MCF 10A (cell line): ENCODE measurements around the gene CTAGE8. TPM values are rescaled to one million over a fixed set of nuclear protein-coding genes. Genes with fewer than 3 reads are reported as not detected.
"Not testable (repeated sequence)": the region's sequence is repeated elsewhere in the genome, so short reads cannot be mapped to it uniquely, and the experiment has no call there.

Source experiments
- BruUV-seq: library from RNA; stranded (reverse); fragments of 400-500 nt; replicated peaks from 2 replicates; lab custom pipeline; 2021; lab: Mats Ljungman, UMichigan
- CTCF ChIA-PET: fragments of 300-600 bp; sonication (Branson Sonifier 250); formaldehyde crosslinking; extraction: SDS; loops from one replicate; lab custom pipeline; 2021; ENCODE audit warnings: antibody characterized with exemption, inconsistent platforms; lab: Yijun Ruan, JAX
- POLR2A ChIA-PET: fragments of 300-600, 350-650 bp; sonication (Branson Sonifier 250); formaldehyde crosslinking; extraction: SDS; loops from one replicate; lab custom pipeline; 2020; ENCODE audit warnings: antibody characterized with exemption, inconsistent platforms; lab: Yijun Ruan, JAX
- DNase-seq: peaks from one replicate; pipeline ENCODE4 v3.0.0-alpha.2; 2018; ENCODE audit not compliant: unreplicated experiment
- H3K27ac Mint-ChIP-seq: one replicate; pipeline ENCODE4 v1.8.0; 2022; ENCODE audit warnings: mild to moderate bottlenecking, low read depth, mixed read lengths; ENCODE audit not compliant: unreplicated experiment
- H3K27me3 Mint-ChIP-seq: one replicate; pipeline ENCODE4 v1.8.0; 2022; ENCODE audit warnings: mixed read lengths; ENCODE audit not compliant: insufficient read depth, unreplicated experiment
- H3K36me3 Mint-ChIP-seq: one replicate; pipeline ENCODE4 v1.8.0; 2022; ENCODE audit warnings: mild to moderate bottlenecking, moderate library complexity, mixed read lengths; ENCODE audit not compliant: insufficient read depth, unreplicated experiment
- H3K4me1 Mint-ChIP-seq: one replicate; pipeline ENCODE4 v1.8.0; 2022; ENCODE audit warnings: mixed read lengths; ENCODE audit not compliant: insufficient read depth, unreplicated experiment
- H3K4me3 Mint-ChIP-seq: one replicate; pipeline ENCODE4 v1.8.0; 2022; ENCODE audit warnings: mild to moderate bottlenecking, moderate library complexity, mixed read lengths; ENCODE audit not compliant: unreplicated experiment
- H3K9me3 Mint-ChIP-seq: one replicate; pipeline ENCODE4 v1.8.0; 2022; ENCODE audit warnings: mixed read lengths; ENCODE audit not compliant: unreplicated experiment
- intact Hi-C: fragments of 100-400 bp; cut with micrococcal nuclease; formaldehyde crosslinking; loops from 2 replicates; pipeline ENCODE4 v1.14.1; 2022
- total RNA-seq: library from RNA; stranded (reverse); gene quantifications from 2 replicates; pipeline ENCODE4 v1.2.3, GENCODE V29; 2022

CTAGE8 gene
- total RNA-seq, 1 experiment from 2014 or later = 0.96 TPM

GRCh38 chr7:144245372-144245771 is 23.7 kb downstream of the CTAGE8 start:
- H3K27me3 Mint-ChIP-seq, intact Hi-C loops, H3K27ac Mint-ChIP-seq, H3K36me3 Mint-ChIP-seq, BruUV-seq, POLR2A ChIA-PET, H3K4me1 Mint-ChIP-seq, H3K4me3 Mint-ChIP-seq, H3K9me3 Mint-ChIP-seq, CTCF ChIA-PET, DNase-seq: not testable (repeated sequence)

GRCh38 chr7:144239365-144239764 is 29.7 kb downstream of the CTAGE8 start, which contains the start of gene OR2A42:
OR2A42 (minus strand) TSS chr7:144239605; CDS start chr7:144232843, 6,762 bp downstream.
- H3K27me3 Mint-ChIP-seq, H3K36me3 Mint-ChIP-seq, BruUV-seq, H3K27ac Mint-ChIP-seq, POLR2A ChIA-PET, CTCF ChIA-PET, H3K4me3 Mint-ChIP-seq, intact Hi-C loops, DNase-seq, H3K9me3 Mint-ChIP-seq, H3K4me1 Mint-ChIP-seq: not testable (repeated sequence)

- H3K36me3 Mint-ChIP-seq = not testable (repeated sequence)
Measured at GRCh38 chr7:144238530-144239082, 30.5 kb downstream of the CTAGE8 start.

GRCh38 chr7:144233039-144233438 is 36.0 kb downstream of the CTAGE8 start:
- H3K27me3 Mint-ChIP-seq, H3K9me3 Mint-ChIP-seq, H3K4me1 Mint-ChIP-seq, POLR2A ChIA-PET, CTCF ChIA-PET, H3K36me3 Mint-ChIP-seq, H3K27ac Mint-ChIP-seq, intact Hi-C loops, DNase-seq, H3K4me3 Mint-ChIP-seq, BruUV-seq: not testable (repeated sequence)

More at GRCh38 chr7:144238530-144239082, 30.5 kb downstream of the CTAGE8 start:
- intact Hi-C loops, H3K4me1 Mint-ChIP-seq, H3K9me3 Mint-ChIP-seq, DNase-seq, H3K27me3 Mint-ChIP-seq, BruUV-seq, H3K27ac Mint-ChIP-seq, H3K4me3 Mint-ChIP-seq, CTCF ChIA-PET, POLR2A ChIA-PET: not testable (repeated sequence)

GRCh38 chr7:144231027-144231426 is 38.1 kb downstream of the CTAGE8 start:
- H3K27me3 Mint-ChIP-seq, DNase-seq, CTCF ChIA-PET, BruUV-seq, intact Hi-C loops, H3K4me1 Mint-ChIP-seq, POLR2A ChIA-PET, H3K4me3 Mint-ChIP-seq, H3K36me3 Mint-ChIP-seq, H3K9me3 Mint-ChIP-seq, H3K27ac Mint-ChIP-seq: not testable (repeated sequence)

GRCh38 chr7:144228810-144229209 is 40.3 kb downstream of the CTAGE8 start:
- POLR2A ChIA-PET, CTCF ChIA-PET: not testable (repeated sequence)

GRCh38 chr7:144226866-144227265 is 42.2 kb downstream of the CTAGE8 start:
- H3K4me3 Mint-ChIP-seq, H3K4me1 Mint-ChIP-seq, H3K9me3 Mint-ChIP-seq, BruUV-seq, CTCF ChIA-PET, DNase-seq, POLR2A ChIA-PET, H3K36me3 Mint-ChIP-seq, intact Hi-C loops, H3K27ac Mint-ChIP-seq, H3K27me3 Mint-ChIP-seq: not testable (repeated sequence)

More at GRCh38 chr7:144228810-144229209, 40.3 kb downstream of the CTAGE8 start:
- H3K27ac Mint-ChIP-seq, H3K4me1 Mint-ChIP-seq, H3K9me3 Mint-ChIP-seq, H3K27me3 Mint-ChIP-seq, intact Hi-C loops, DNase-seq, H3K36me3 Mint-ChIP-seq, BruUV-seq, H3K4me3 Mint-ChIP-seq: not testable (repeated sequence)

- BruUV-seq, intact Hi-C loops, H3K27ac Mint-ChIP-seq, CTCF ChIA-PET, H3K4me1 Mint-ChIP-seq, H3K36me3 Mint-ChIP-seq, H3K9me3 Mint-ChIP-seq, H3K27me3 Mint-ChIP-seq, POLR2A ChIA-PET, DNase-seq, H3K4me3 Mint-ChIP-seq: not testable (repeated sequence)
Measured at GRCh38 chr7:144223675-144224074, 45.4 kb downstream of the CTAGE8 start.

GRCh38 chr7:144220531-144220930 is 48.6 kb downstream of the CTAGE8 start:
- BruUV-seq, DNase-seq, H3K36me3 Mint-ChIP-seq, H3K4me1 Mint-ChIP-seq, H3K9me3 Mint-ChIP-seq, H3K27me3 Mint-ChIP-seq, H3K27ac Mint-ChIP-seq, CTCF ChIA-PET, H3K4me3 Mint-ChIP-seq, intact Hi-C loops, POLR2A ChIA-PET: not testable (repeated sequence)
